Smooth muscle cell (in vitro differentiated cells): Measurements from ENCODE around the gene KITLG. TPM values are rescaled to one million over a fixed set of nuclear protein-coding genes. Genes with fewer than 3 reads are reported as not detected.

Experiments
- DNase-seq: peaks from one replicate; lab custom pipeline; 2025; ENCODE audit not compliant: unreplicated experiment; lab: John Stamatoyannopoulos, UW
- H2AFZ ChIP-seq: fragments of 200-600 bp; sonication (generic); 2 replicates; pipeline ENCODE4 v1.6.0; 2016; ENCODE audit warnings: antibody characterized with exemption, low read depth, mild to moderate bottlenecking
- H3F3A ChIP-seq: fragments of 200-600 bp; sonication (generic); 2 replicates; pipeline ENCODE4 v1.6.0; 2017; ENCODE audit warnings: antibody characterized with exemption, low read depth
- H3K27ac ChIP-seq: fragments of 200-600 bp; sonication (generic); 2 replicates; pipeline ENCODE4 v1.5.1; 2016; ENCODE audit warnings: low read depth, mild to moderate bottlenecking
- H3K27me3 ChIP-seq: fragments of 200-600 bp; sonication (generic); 2 replicates; pipeline ENCODE4 v1.6.1; 2016; ENCODE audit warnings: low read depth, mild to moderate bottlenecking
- H3K36me3 ChIP-seq: fragments of 200-600 bp; sonication (generic); 2 replicates; pipeline ENCODE4 v1.5.1; 2016; ENCODE audit warnings: low read depth
- H3K4me1 ChIP-seq: fragments of 200-600 bp; sonication (generic); 2 replicates; pipeline ENCODE4 v1.5.1; 2016; ENCODE audit warnings: low read depth
- H3K4me2 ChIP-seq: fragments of 200-600 bp; sonication (generic); 2 replicates; pipeline ENCODE4 v1.6.0; 2016; ENCODE audit warnings: mild to moderate bottlenecking
- H3K4me3 ChIP-seq: fragments of 200-600 bp; sonication (generic); 2 replicates; pipeline ENCODE4 v1.5.1; 2016; ENCODE audit warnings: mild to moderate bottlenecking
- H3K79me2 ChIP-seq: fragments of 200-600 bp; sonication (generic); 2 replicates; pipeline ENCODE4 v1.6.0; 2016; ENCODE audit warnings: low read depth, mild to moderate bottlenecking
- H3K9ac ChIP-seq: fragments of 200-600 bp; sonication (generic); 2 replicates; pipeline ENCODE4 v1.6.0; 2016; ENCODE audit warnings: low read depth
- H3K9me3 ChIP-seq: fragments of 200-600 bp; sonication (generic); replicated peaks from 2 replicates; pipeline ENCODE4 v1.5.1; 2016; ENCODE audit warnings: low read depth
- H4K20me1 ChIP-seq: fragments of 200-600 bp; sonication (generic); 2 replicates; pipeline ENCODE4 v1.6.0; 2016; ENCODE audit warnings: low read depth
- WGBS: methylation state at CpG from one replicate; pipeline ENCODE4 v1.1.7; 2016; ENCODE audit warnings: low lambda C conversion rate; 5-methylcytosine and 5-hydroxymethylcytosine counted together
- polyA plus RNA-seq: library from polyadenylated mRNA; unstranded; fragments of >200 nt; fragmentation: Nextera tagmentation; extraction: Ambion mirVana; gene quantifications from 2 replicates; pipeline ENCODE4 v1.2.1, GENCODE V29; 2016
- total RNA-seq: library from RNA; depleted of rRNA; stranded (reverse); fragments of >200 nt; gene quantifications from 2 replicates; pipeline ENCODE4 v1.2.3, GENCODE V29; 2014
- TF ChIP-seq, protein P1 (sequence below): fragments of 200-600 bp; sonication (generic); IDR thresholded peaks from 2 replicates; pipeline ENCODE4 v1.5.1; 2017; ENCODE audit warnings: borderline replicate concordance, mild to moderate bottlenecking, antibody characterized with exemption; ENCODE audit not compliant: insufficient read depth, poor library complexity, severe bottlenecking

Gene KITLG
- total and polyA plus RNA-seq, 2 experiments from 2014 or later = 2.1 to 8.0 TPM

DNA sequence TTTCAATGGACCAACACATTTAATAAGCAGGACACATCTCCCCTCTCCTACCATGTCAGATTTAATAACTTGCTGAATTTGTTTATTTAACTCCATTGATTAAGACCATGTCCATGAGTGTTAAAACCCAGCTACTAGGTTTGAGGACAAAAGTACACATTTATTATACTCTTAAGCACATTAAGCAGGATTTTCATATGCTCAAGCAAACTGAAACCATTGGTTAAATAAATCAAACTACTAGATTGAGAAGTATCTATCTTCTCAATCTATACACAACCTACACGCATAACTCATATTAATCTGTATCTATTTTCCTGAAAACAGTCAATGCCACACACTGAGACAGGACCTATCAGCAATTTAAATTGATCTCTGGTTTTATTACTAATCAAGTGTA lies 85.2 kb downstream of the KITLG start:
- H2AFZ ChIP-seq = no peak overlapping the region
- no peaks in the 10 kb centered on the region for H3K9me3 ChIP-seq
- H3F3A ChIP-seq = no peaks in the 10 kb centered on the region
- no peaks in the 10 kb centered on the region for H4K20me1 ChIP-seq
- TF ChIP-seq, protein P1, sequence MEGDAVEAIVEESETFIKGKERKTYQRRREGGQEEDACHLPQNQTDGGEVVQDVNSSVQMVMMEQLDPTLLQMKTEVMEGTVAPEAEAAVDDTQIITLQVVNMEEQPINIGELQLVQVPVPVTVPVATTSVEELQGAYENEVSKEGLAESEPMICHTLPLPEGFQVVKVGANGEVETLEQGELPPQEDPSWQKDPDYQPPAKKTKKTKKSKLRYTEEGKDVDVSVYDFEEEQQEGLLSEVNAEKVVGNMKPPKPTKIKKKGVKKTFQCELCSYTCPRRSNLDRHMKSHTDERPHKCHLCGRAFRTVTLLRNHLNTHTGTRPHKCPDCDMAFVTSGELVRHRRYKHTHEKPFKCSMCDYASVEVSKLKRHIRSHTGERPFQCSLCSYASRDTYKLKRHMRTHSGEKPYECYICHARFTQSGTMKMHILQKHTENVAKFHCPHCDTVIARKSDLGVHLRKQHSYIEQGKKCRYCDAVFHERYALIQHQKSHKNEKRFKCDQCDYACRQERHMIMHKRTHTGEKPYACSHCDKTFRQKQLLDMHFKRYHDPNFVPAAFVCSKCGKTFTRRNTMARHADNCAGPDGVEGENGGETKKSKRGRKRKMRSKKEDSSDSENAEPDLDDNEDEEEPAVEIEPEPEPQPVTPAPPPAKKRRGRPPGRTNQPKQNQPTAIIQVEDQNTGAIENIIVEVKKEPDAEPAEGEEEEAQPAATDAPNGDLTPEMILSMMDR = no peak
- H3K27me3 ChIP-seq = no peaks in the 10 kb centered on the region
- no peaks in the 10 kb centered on the region for H3K79me2 ChIP-seq
- DNase-seq = no peak
- no peak overlapping the region for H3K9ac ChIP-seq
- H3K27ac ChIP-seq = no peak overlapping the region
- H3K4me3 ChIP-seq = no peak overlapping the region
- WGBS = 93% methylated on average over 1 of the region's 1 CpG
- no peaks in the 10 kb centered on the region for H3K4me1 ChIP-seq
- H3K4me2 ChIP-seq = no peak overlapping the region
- H3K36me3 ChIP-seq = no peaks in the 10 kb centered on the region

DNA sequence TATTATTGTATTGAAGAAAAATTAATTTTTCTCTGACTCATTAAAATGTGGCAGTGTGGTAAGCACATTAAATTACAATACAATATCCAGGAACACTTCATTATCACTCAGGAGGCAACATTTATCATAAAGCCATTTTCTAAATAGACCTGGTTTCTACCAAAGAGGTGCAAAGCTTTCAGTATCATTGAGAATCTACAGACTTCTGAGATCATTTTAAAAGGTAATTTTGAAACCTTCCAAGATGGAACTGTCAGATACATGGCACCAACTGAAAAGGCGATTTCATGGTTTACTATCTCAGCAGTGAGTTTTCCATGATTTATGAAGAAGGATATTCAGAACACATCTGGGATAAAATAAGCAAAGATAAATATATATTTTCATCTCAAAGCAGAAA lies 85.8 kb downstream of the KITLG start:
- Histone ChIP-seq H3K79me2 (no peaks in the 10 kb centered on the region), H3F3A (no peaks in the 10 kb centered on the region), H3K9me3 (no peaks in the 10 kb centered on the region), H2AFZ (no peak overlapping the region), H3K27ac (no peak overlapping the region), H3K36me3 (no peaks in the 10 kb centered on the region), H3K4me3 (no peak overlapping the region), H3K4me2 (no peak overlapping the region), H3K27me3 (no peaks in the 10 kb centered on the region), H3K4me1 (no peaks in the 10 kb centered on the region), H3K9ac (no peak overlapping the region), H4K20me1 (no peaks in the 10 kb centered on the region)
- no peak for DNase-seq
- TF ChIP-seq, protein P1 = no peak
- 94% methylated on average over 1 of the region's 1 CpG for WGBS

DNA sequence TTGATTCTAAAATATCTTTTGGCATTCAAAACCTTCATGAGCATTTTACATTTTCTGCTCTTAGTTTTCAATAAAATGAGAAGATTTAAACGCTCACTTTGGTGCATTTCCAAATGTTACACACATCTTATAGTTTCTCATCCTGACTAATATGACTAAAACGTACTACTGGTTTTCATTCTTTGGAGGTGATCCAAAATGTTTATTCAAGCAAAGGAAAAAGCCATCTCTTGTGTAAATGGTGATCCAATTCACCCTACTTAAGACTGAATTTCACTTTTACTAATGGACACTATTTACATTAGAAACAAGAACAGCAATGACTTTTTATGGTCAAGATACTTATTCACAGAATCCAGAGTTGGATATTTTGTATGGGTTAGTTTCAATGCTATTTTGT lies 86.6 kb downstream of the KITLG start:
- Histone ChIP-seq H3K4me3 (no peak overlapping the region), H3K9ac (no peak overlapping the region), H3K27me3 (no peaks in the 10 kb centered on the region), H3K4me2 (no peak overlapping the region), H2AFZ (no peak overlapping the region), H3K79me2 (no peaks in the 10 kb centered on the region), H3K27ac (no peak overlapping the region), H3K4me1 (no peaks in the 10 kb centered on the region), H4K20me1 (no peaks in the 10 kb centered on the region), H3K9me3 (no peaks in the 10 kb centered on the region), H3F3A (no peaks in the 10 kb centered on the region), H3K36me3 (no peaks in the 10 kb centered on the region)
- TF ChIP-seq, protein P1 = no peak
- DNase-seq = no peak
- WGBS = 76% methylated on average over 2 of the region's 2 CpGs

DNA sequence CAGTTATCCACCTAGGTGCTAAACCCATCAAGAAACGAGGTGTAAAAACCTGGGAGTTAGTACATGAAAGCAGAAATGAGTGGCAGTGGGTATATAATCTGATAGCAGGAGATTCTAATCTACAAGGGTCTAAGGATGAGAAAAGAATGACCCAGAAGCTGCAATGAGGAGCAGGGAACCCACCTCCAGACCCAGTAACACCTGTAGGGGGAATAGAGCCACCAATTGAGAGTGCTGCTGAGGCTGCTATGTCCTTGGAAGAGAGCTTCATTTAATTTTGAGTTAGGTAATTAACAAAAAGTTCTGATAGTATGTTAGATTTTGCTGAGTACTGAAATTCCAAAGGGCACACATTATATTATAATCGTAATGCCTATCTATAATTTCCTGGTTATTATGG lies 89.8 kb downstream of the KITLG start:
- H3K9me3 ChIP-seq = no peaks in the 10 kb centered on the region
- WGBS = 91% methylated on average over 2 of the region's 2 CpGs
- no peak overlapping the region for H3K27ac ChIP-seq
- no peaks in the 10 kb centered on the region for H3K36me3 ChIP-seq
- H3K4me1 ChIP-seq = no peaks in the 10 kb centered on the region
- TF ChIP-seq, protein P1 = no peak
- no peak overlapping the region for H3K9ac ChIP-seq
- no peak overlapping the region for H3K4me3 ChIP-seq
- H3K27me3 ChIP-seq = no peaks in the 10 kb centered on the region
- no peak overlapping the region for H2AFZ ChIP-seq
- no peak overlapping the region for H3K4me2 ChIP-seq
- no peaks in the 10 kb centered on the region for H3K79me2 ChIP-seq
- DNase-seq = no peak
- H4K20me1 ChIP-seq = no peaks in the 10 kb centered on the region
- no peaks in the 10 kb centered on the region for H3F3A ChIP-seq
